Natural killer cell (primary cell): ENCODE measurements around the gene TBCK. TPM values are rescaled to one million over a fixed set of nuclear protein-coding genes. Genes with fewer than 3 reads are reported as not detected.
"Not testable (repeated sequence)": the region's sequence is repeated elsewhere in the genome, so short reads cannot be mapped to it uniquely, and the experiment has no call there.

Experiments
- ATAC-seq, 3 donors: fragments of 150-1000 bp in 2 of 3; fragments of 200-7000 bp in 1 of 3; cut with Tn5 transposase; 1 replicate in 1 of 3; 2 replicates in 2 of 3; pipeline ENCODE4 v1.10.0; 2021; ENCODE audit warnings: mild to moderate bottlenecking in 2 of 3, moderate library complexity in 2 of 3
- DNase-seq, 2 donors: peaks; one replicate each; pipeline versions ENCODE4 v3.0.0 to v3.0.0-alpha.2; 2013 to 2021; ENCODE audit warnings: mixed read lengths in 1 of 2
- H3K27ac ChIP-seq: one replicate; pipeline ENCODE4 v1.5.1; 2013; ENCODE audit warnings: mild to moderate bottlenecking, low read length
- H3K27me3 ChIP-seq: one replicate; pipeline ENCODE4 v1.6.1; 2013; ENCODE audit warnings: low read length; ENCODE audit not compliant: control insufficient read depth, insufficient read depth
- H3K36me3 ChIP-seq: one replicate; pipeline ENCODE4 v1.6.1; 2013; ENCODE audit warnings: low read length; ENCODE audit not compliant: control insufficient read depth, insufficient read depth
- H3K4me1 ChIP-seq: one replicate; pipeline ENCODE4 v1.6.1; 2013; ENCODE audit warnings: low read length; ENCODE audit not compliant: control insufficient read depth, insufficient read depth
- H3K4me3 ChIP-seq: one replicate; pipeline ENCODE4 v1.5.1; 2013; ENCODE audit warnings: low read length
- H3K9me3 ChIP-seq: one replicate; pipeline ENCODE4 v1.6.1; 2013; ENCODE audit warnings: low read length; ENCODE audit not compliant: control insufficient read depth, insufficient read depth
- H3K27ac Mint-ChIP-seq, 2 donors: one replicate each; pipeline ENCODE4 v1.8.0; 2022; ENCODE audit warnings: mild to moderate bottlenecking in 2 of 2, mixed read lengths in 2 of 2, moderate library complexity in 1 of 2
- H3K27me3 Mint-ChIP-seq, 2 donors: one replicate each; pipeline ENCODE4 v1.8.0; 2022; ENCODE audit warnings: low read depth in 2 of 2, mixed read lengths in 2 of 2
- H3K36me3 Mint-ChIP-seq: one replicate; pipeline ENCODE4 v1.8.0; 2022; ENCODE audit warnings: mixed read lengths
- H3K4me1 Mint-ChIP-seq, 2 donors: one replicate each; pipeline ENCODE4 v1.8.0; 2022; ENCODE audit warnings: mixed read lengths in 2 of 2
- H3K4me3 Mint-ChIP-seq: one replicate; pipeline ENCODE4 v1.8.0; 2022; ENCODE audit warnings: mild to moderate bottlenecking, moderate library complexity, mixed read lengths
- H3K9me3 Mint-ChIP-seq, 2 donors: one replicate each; pipeline ENCODE4 v1.8.0; 2022; ENCODE audit warnings: mixed read lengths in 2 of 2
- CTCF ChIP-seq: fragments of 200-600 bp; IDR thresholded peaks from one replicate; pipeline ENCODE4 v1.8.0; 2022; ENCODE audit warnings: antibody characterized with exemption
- WGBS: methylation state at CpG from one replicate; pipeline ENCODE4 v1.1.7; 2013; ENCODE audit warnings: missing lambda C conversion rate; ENCODE audit not compliant: insufficient coverage; 5-methylcytosine and 5-hydroxymethylcytosine counted together
- intact Hi-C: fragments of 100-400 bp; cut with micrococcal nuclease; formaldehyde crosslinking; loops from one replicate; pipeline ENCODE4 v1.14.2; 2022
- total RNA-seq, 4 donors: library from RNA; stranded (reverse); fragments of 120-200 nt in 1 of 4; gene quantifications; one replicate each; pipeline versions ENCODE4 v1.2.3 to v1.2.4, GENCODE V29; 2013 to 2022

Gene TBCK
- total RNA-seq, 3 donors from 2014 or later (not counting 1 experiment from before 2014, with no cell fraction given) = 49.5 to 78.5 (median 54.2) TPM

GRCh38 chr4:106222548-106222947 is 93.5 kb downstream of the TBCK start:
- Histone ChIP-seq H3K27me3 (no peaks in the 10 kb centered on the region), H3K27ac (no peak overlapping the region), H3K4me3 (no peak overlapping the region), H3K4me1 (no peaks in the 10 kb centered on the region), H3K36me3 (peaks cover 3% of the 10 kb centered on the region), H3K9me3 (no peaks in the 10 kb centered on the region)
- no peaks in the 10 kb centered on the region for H3K27me3 Mint-ChIP-seq
- no peak overlapping the region for H3K4me3 Mint-ChIP-seq
- H3K36me3 Mint-ChIP-seq = peaks cover 12% of the 10 kb centered on the region
- no peak overlapping the region for H3K27ac Mint-ChIP-seq
- no peaks in the 10 kb centered on the region for H3K9me3 Mint-ChIP-seq
- no peaks in the 10 kb centered on the region for H3K4me1 Mint-ChIP-seq
- ATAC-seq = no peak
- intact Hi-C loops = no loop called here
- TF ChIP-seq CTCF = no peak
- DNase-seq = no peak

DNA sequence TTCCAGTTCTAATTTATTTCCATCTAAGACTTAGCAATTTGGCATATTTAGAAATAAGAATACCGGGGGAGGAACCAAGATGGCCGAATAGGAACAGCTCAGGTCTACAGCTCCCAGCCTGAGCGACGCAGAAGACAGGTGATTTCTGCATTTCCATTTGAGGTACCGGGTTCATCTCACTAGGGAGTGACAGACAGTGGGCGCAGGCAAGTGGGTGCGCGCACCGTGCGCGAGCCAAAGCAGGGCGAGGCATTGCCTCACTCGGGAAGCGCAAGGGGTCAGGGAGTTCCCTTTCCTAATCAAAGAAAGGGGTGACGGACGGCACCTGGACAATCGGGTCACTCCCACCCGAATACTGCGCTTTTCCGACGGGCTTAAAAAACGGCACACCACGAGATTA is 102.7 kb downstream of the TBCK start:
- ATAC-seq, H3K9me3 ChIP-seq, H3K27me3 ChIP-seq, H3K4me1 Mint-ChIP-seq, H3K27ac Mint-ChIP-seq, intact Hi-C loops, H3K9me3 Mint-ChIP-seq, H3K27me3 Mint-ChIP-seq, H3K4me3 Mint-ChIP-seq, H3K27ac ChIP-seq, DNase-seq, H3K4me1 ChIP-seq, H3K36me3 ChIP-seq, H3K36me3 Mint-ChIP-seq, H3K4me3 ChIP-seq: not testable (repeated sequence)
- 97% methylated on average over 23 of the region's 23 CpGs for WGBS

DNA sequence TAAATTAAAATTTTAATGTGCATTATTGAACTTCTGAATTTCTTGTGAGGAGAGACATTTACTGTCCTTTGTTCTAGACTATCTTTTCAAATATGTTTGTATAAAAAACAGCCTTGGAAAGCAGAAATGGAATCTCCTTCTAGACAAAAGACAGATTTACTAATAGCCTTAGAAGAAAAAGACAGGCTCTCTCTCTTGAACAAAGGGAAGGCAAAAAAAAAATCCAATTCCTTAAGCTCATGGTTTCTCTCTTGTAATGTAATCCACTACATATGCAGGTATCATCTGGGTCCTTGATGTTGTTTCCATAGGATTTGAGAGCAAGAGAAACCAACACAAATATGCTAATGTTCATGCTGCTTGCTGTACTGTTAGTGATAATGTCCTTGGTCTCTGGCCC is 106.0 kb downstream of the TBCK start:
- H3K27me3 ChIP-seq = no peaks in the 10 kb centered on the region
- H3K4me1 ChIP-seq = no peaks in the 10 kb centered on the region
- Mint-ChIP-seq H3K27me3 (no peaks in the 10 kb centered on the region), H3K4me3 (no peak overlapping the region), H3K4me1 (no peaks in the 10 kb centered on the region), H3K36me3 (no peaks in the 10 kb centered on the region), H3K9me3 (no peaks in the 10 kb centered on the region), H3K27ac (no peak overlapping the region)
- ATAC-seq (no peak), DNase-seq (no peak)
- H3K27ac ChIP-seq = no peak overlapping the region
- H3K36me3 ChIP-seq = peaks cover 7% of the 10 kb centered on the region
- no peaks in the 10 kb centered on the region for H3K9me3 ChIP-seq
- intact Hi-C loops = no loop called here
- TF ChIP-seq CTCF = no peak
- no peak overlapping the region for H3K4me3 ChIP-seq

- ATAC-seq = no peak
- DNase-seq = no peak
- Histone ChIP-seq H3K27me3 (no peaks in the 10 kb centered on the region), H3K9me3 (no peaks in the 10 kb centered on the region), H3K4me3 (no peak overlapping the region), H3K36me3 (peaks cover 7% of the 10 kb centered on the region), H3K27ac (no peak overlapping the region), H3K4me1 (no peaks in the 10 kb centered on the region)
- Mint-ChIP-seq H3K36me3 (no peaks in the 10 kb centered on the region), H3K4me3 (no peak overlapping the region), H3K4me1 (no peaks in the 10 kb centered on the region), H3K27me3 (no peaks in the 10 kb centered on the region), H3K27ac (no peak overlapping the region), H3K9me3 (no peaks in the 10 kb centered on the region)
- no peak for TF ChIP-seq CTCF
- WGBS = 97% methylated on average over 5 of the region's 5 CpGs
- intact Hi-C loops = no loop called here
Observed at GRCh38 chr4:106208481-106209460, 107.2 kb downstream of the TBCK start.
